ENCODE data around the gene GPANK1. TPM values are rescaled to one million over a fixed set of nuclear protein-coding genes. Genes with fewer than 3 reads are reported as not detected.

GPANK1 gene
- total and polyA plus RNA-seq, 9 of the 15 experiments (the other 6 are each of a cell fraction or from before 2014, with no cell fraction given), result 32.2 to 111 (median 46.3) TPM

- TF ChIP-seq NELFE (IDR thresholded peaks at IDR 0.05; ENCODE audit: insufficient read depth, insufficient read length), result no peak
- TF ChIP-seq PHF21A (IDR thresholded peaks at IDR 0.05; ENCODE audit: borderline replicate concordance, low read depth), result peak; percentile 63; the same call in 1 of the 2 replicates
- TF ChIP-seq HDAC6 (IDR thresholded peaks at IDR 0.05; ENCODE audit: low read depth, low read length), result no peak
- TF ChIP-seq TCF7 (IDR thresholded peaks at IDR 0.05; ENCODE audit: borderline replicate concordance), result peak; percentile 78
- peak in 1 of 2 experiments; percentile 85; a peak in 1 of 4 replicates for TF ChIP-seq KDM4B (IDR thresholded peaks at IDR 0.05; ENCODE audit: borderline replicate concordance in 2 of 2, low read depth in 1 of 2)
- peak; percentile 66; the same call in 1 of the 2 replicates for TF ChIP-seq SIN3B (IDR thresholded peaks at IDR 0.05; ENCODE audit: low read depth)
- no peak; the same call in 1 of the 2 replicates for TF ChIP-seq IRF1 (CRISPR knock-in tag; IDR thresholded peaks at IDR 0.05; ENCODE audit: borderline replicate concordance)
- TF ChIP-seq NFE2 (IDR thresholded peaks at IDR 0.05; ENCODE audit: low read depth), result peak; percentile 18; the same call in 1 of the 2 replicates
- peak; percentile 51; the same call in 1 of the 2 replicates for TF ChIP-seq LEF1 (IDR thresholded peaks at IDR 0.05)
- no peak; the same call in 1 of the 2 replicates for TF ChIP-seq TCFL5 (CRISPR knock-in tag; conservative IDR thresholded peaks at IDR 0.05)
- no peak for TF ChIP-seq GABPB2 (CRISPR knock-in tag; conservative IDR thresholded peaks at IDR 0.05)
- no peak for TF ChIP-seq DDX20 (tag; IDR thresholded peaks at IDR 0.05; ENCODE audit: low read depth)
- TF ChIP-seq BCOR (IDR thresholded peaks at IDR 0.05), result peak; percentile 54; the same call in 1 of the 2 replicates
- no peak for TF ChIP-seq ZZZ3 (IDR thresholded peaks at IDR 0.05)
- TF ChIP-seq NR2C2 (CRISPR knock-in tag; IDR thresholded peaks at IDR 0.05), result 0 out of 2 replicates have a peak, but pooled peaks have one; percentile 49
- TF ChIP-seq NR2C2 (tag; IDR thresholded peaks at IDR 0.05), result peak; percentile 81
- peak; percentile 39; the same call in 1 of the 2 replicates for TF ChIP-seq DMBX1 (CRISPR knock-in tag; IDR thresholded peaks at IDR 0.05; ENCODE audit: borderline replicate concordance)
- TF ChIP-seq CBX5 (IDR thresholded peaks at IDR 0.05; ENCODE audit: borderline replicate concordance, low read depth), result no peak
- no peak for TF ChIP-seq KDM1A (IDR thresholded peaks at IDR 0.05)
- TF ChIP-seq XRCC4 (IDR thresholded peaks at IDR 0.05; ENCODE audit: extremely low read depth, insufficient read depth, insufficient read length), result no peak
- peak; percentile 93 for TF ChIP-seq TBP (optimal IDR thresholded peaks at IDR 0.05; ENCODE audit: low read depth, low read length)
- 0 out of 2 replicates have a peak, but pooled peaks have one; percentile 59 for TF ChIP-seq ZKSCAN1 (IDR thresholded peaks at IDR 0.05; ENCODE audit: low read depth, low read length)
- no peak for TF ChIP-seq MED1 (CRISPR knock-in tag; IDR thresholded peaks at IDR 0.05; ENCODE audit: borderline replicate concordance)
- TF ChIP-seq ZNF212 (CRISPR knock-in tag; IDR thresholded peaks at IDR 0.05), result peak; percentile 84; the same call in 1 of the 2 replicates
- no peak for TF ChIP-seq CBX8 (IDR thresholded peaks at IDR 0.05; ENCODE audit: borderline replicate concordance, extremely low read depth, low read depth, low read length, poor library complexity, severe bottlenecking)
- TF ChIP-seq NFIX (CRISPR knock-in tag; IDR thresholded peaks at IDR 0.05; ENCODE audit: low read depth), result no peak
- TF ChIP-seq NFATC3 (IDR thresholded peaks at IDR 0.05), result peak; percentile 61; the same call in 1 of the 2 replicates
- TF ChIP-seq ZBTB8A (IDR thresholded peaks at IDR 0.05; ENCODE audit: partially characterized antibody), result no peak
- no peak; the same call in 1 of the 2 replicates for TF ChIP-seq TAF7 (tag; IDR thresholded peaks at IDR 0.05)
- TF ChIP-seq ZNF311 (CRISPR knock-in tag; IDR thresholded peaks at IDR 0.05), result no peak
- TF ChIP-seq ZNF184 (CRISPR knock-in tag; IDR thresholded peaks at IDR 0.05), result no peak
These were observed 38.3 kb upstream of the GPANK1 start, which contains the start of gene ABHD16A (continued) for GRCh38 chr6:31702819-31703716.
